ENCODE results near the gene SLC35G6.

DNA sequence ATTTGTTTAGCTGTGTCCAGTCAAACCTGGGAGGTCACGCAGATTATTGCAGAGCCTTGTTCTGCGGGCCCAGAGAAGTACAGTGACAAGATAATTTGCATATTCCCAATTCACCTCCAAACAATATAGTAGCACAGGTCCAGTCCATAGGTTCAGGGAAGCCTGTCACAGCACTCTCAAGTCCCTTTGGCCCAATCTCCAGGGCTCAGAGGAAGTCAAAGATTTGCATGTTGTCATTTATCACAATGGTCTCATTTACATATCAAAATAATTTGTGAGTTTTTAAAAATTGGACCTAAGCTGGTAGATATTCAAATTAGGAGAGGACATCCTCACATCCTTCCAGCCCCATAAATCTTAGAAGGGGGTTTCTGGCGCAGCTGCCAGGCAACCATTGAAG is 13.7 kb upstream of the SLC35G6 start:
- TF ChIP-seq, protein P1, sequence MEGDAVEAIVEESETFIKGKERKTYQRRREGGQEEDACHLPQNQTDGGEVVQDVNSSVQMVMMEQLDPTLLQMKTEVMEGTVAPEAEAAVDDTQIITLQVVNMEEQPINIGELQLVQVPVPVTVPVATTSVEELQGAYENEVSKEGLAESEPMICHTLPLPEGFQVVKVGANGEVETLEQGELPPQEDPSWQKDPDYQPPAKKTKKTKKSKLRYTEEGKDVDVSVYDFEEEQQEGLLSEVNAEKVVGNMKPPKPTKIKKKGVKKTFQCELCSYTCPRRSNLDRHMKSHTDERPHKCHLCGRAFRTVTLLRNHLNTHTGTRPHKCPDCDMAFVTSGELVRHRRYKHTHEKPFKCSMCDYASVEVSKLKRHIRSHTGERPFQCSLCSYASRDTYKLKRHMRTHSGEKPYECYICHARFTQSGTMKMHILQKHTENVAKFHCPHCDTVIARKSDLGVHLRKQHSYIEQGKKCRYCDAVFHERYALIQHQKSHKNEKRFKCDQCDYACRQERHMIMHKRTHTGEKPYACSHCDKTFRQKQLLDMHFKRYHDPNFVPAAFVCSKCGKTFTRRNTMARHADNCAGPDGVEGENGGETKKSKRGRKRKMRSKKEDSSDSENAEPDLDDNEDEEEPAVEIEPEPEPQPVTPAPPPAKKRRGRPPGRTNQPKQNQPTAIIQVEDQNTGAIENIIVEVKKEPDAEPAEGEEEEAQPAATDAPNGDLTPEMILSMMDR (conservative IDR thresholded peaks at IDR 0.05 in 1 of 2, IDR thresholded peaks at IDR 0.05 in 1 of 2; ENCODE audit: extremely low read depth in 1 of 2, insufficient read depth in 1 of 2, low read depth in 1 of 2, low read length in 2 of 2), result no peak
- no peak for TF ChIP-seq EZH2 (IDR thresholded peaks at IDR 0.05; ENCODE audit: borderline replicate concordance, low read length)

All from mammary epithelial cell (primary cell).